Activated naive CD8-positive, alpha-beta T cell treated with anti-CD3 and anti-CD28 coated beads, Interleukin-2, amount 50 U/mL, for 24 hours (primary cell): ENCODE measurements around the gene TMEM222.

Source experiments
- ATAC-seq: fragments of 150-1000 bp; cut with Tn5 transposase; one replicate; pipeline ENCODE4 v1.10.0; 2021
- DNase-seq: peaks from one replicate; pipeline ENCODE4 v3.0.0; 2021
- H3K27ac Mint-ChIP-seq: one replicate; pipeline ENCODE4 v1.8.0; 2021; ENCODE audit warnings: mild to moderate bottlenecking, mixed read lengths
- H3K27me3 Mint-ChIP-seq: one replicate; pipeline ENCODE4 v1.8.0; 2021; ENCODE audit warnings: mixed read lengths
- H3K36me3 Mint-ChIP-seq: one replicate; pipeline ENCODE4 v1.8.0; 2021; ENCODE audit warnings: low read depth, mixed read lengths
- H3K4me1 Mint-ChIP-seq: one replicate; pipeline ENCODE4 v1.8.0; 2021; ENCODE audit warnings: mixed read lengths
- H3K4me3 Mint-ChIP-seq: one replicate; pipeline ENCODE4 v1.8.0; 2021; ENCODE audit warnings: mild to moderate bottlenecking, moderate library complexity, mixed read lengths
- H3K9me3 Mint-ChIP-seq: one replicate; pipeline ENCODE4 v1.8.0; 2021; ENCODE audit warnings: mixed read lengths

The TMEM222 gene

GRCh38 chr1:27342778-27343638 lies 21.0 kb downstream of the TMEM222 start:
- Mint-ChIP-seq H3K27ac (peak overlapping the region; percentile 85), H3K27me3 (no peaks in the 10 kb centered on the region), H3K9me3 (no peaks in the 10 kb centered on the region), H3K4me1 (peaks cover 56% of the 10 kb centered on the region), H3K4me3 (peak overlapping the region; percentile 84), H3K36me3 (peaks cover 6% of the 10 kb centered on the region)
- peak; percentile 65 for DNase-seq
- peak; percentile 24 for ATAC-seq

GRCh38 chr1:27343639-27344025 lies 21.7 kb downstream of the TMEM222 start:
- DNase-seq = no peak
- H3K27me3 Mint-ChIP-seq = no peaks in the 10 kb centered on the region
- H3K27ac Mint-ChIP-seq = peak overlapping the region; percentile 85
- H3K9me3 Mint-ChIP-seq = no peaks in the 10 kb centered on the region
- H3K4me1 Mint-ChIP-seq = peaks cover 56% of the 10 kb centered on the region
- peaks cover 6% of the 10 kb centered on the region for H3K36me3 Mint-ChIP-seq
- peak overlapping the region; percentile 84 for H3K4me3 Mint-ChIP-seq
- no peak for ATAC-seq

- Mint-ChIP-seq H3K27ac (no peak overlapping the region), H3K4me1 (peaks cover 44% of the 10 kb centered on the region), H3K27me3 (no peaks in the 10 kb centered on the region), H3K4me3 (no peak overlapping the region), H3K36me3 (peaks cover 5% of the 10 kb centered on the region), H3K9me3 (no peaks in the 10 kb centered on the region)
- DNase-seq (no peak), ATAC-seq (no peak)
These were observed 23.3 kb downstream of the TMEM222 start for GRCh38 chr1:27345272-27345671.

GRCh38 chr1:27346357-27346756 lies 24.4 kb downstream of the TMEM222 start:
- no peak overlapping the region for H3K4me3 Mint-ChIP-seq
- ATAC-seq (no peak), DNase-seq (no peak)
- no peak overlapping the region for H3K27ac Mint-ChIP-seq
- no peaks in the 10 kb centered on the region for H3K27me3 Mint-ChIP-seq
- peaks cover 5% of the 10 kb centered on the region for H3K36me3 Mint-ChIP-seq
- H3K9me3 Mint-ChIP-seq = no peaks in the 10 kb centered on the region
- peaks cover 33% of the 10 kb centered on the region for H3K4me1 Mint-ChIP-seq

GRCh38 chr1:27346991-27347624 lies 25.1 kb downstream of the TMEM222 start:
- H3K4me1 Mint-ChIP-seq = peaks cover 27% of the 10 kb centered on the region
- peaks cover 5% of the 10 kb centered on the region for H3K36me3 Mint-ChIP-seq
- H3K27me3 Mint-ChIP-seq = no peaks in the 10 kb centered on the region
- no peaks in the 10 kb centered on the region for H3K9me3 Mint-ChIP-seq
- no peak overlapping the region for H3K27ac Mint-ChIP-seq
- H3K4me3 Mint-ChIP-seq = no peak overlapping the region
- DNase-seq (no peak), ATAC-seq (no peak)

- peak; percentile 48 for ATAC-seq
- DNase-seq = no peak
- Mint-ChIP-seq H3K36me3 (peaks cover 5% of the 10 kb centered on the region), H3K9me3 (no peaks in the 10 kb centered on the region), H3K27me3 (no peaks in the 10 kb centered on the region), H3K27ac (no peak overlapping the region), H3K4me3 (no peak overlapping the region), H3K4me1 (peaks cover 8% of the 10 kb centered on the region)
These were observed 27.2 kb downstream of the TMEM222 start for GRCh38 chr1:27348861-27349783.

- Mint-ChIP-seq H3K4me3 (no peak overlapping the region), H3K27me3 (no peaks in the 10 kb centered on the region), H3K9me3 (no peaks in the 10 kb centered on the region), H3K36me3 (peaks cover 5% of the 10 kb centered on the region), H3K4me1 (peaks cover 4% of the 10 kb centered on the region), H3K27ac (no peak overlapping the region)
- DNase-seq (no peak), ATAC-seq (no peak)
These were observed 28.1 kb downstream of the TMEM222 start for GRCh38 chr1:27349784-27350662.

- no peaks in the 10 kb centered on the region for H3K27me3 Mint-ChIP-seq
- no peak overlapping the region for H3K27ac Mint-ChIP-seq
- H3K36me3 Mint-ChIP-seq = peaks cover 5% of the 10 kb centered on the region
- ATAC-seq (no peak), DNase-seq (no peak)
- H3K4me1 Mint-ChIP-seq = peaks cover 11% of the 10 kb centered on the region
- H3K9me3 Mint-ChIP-seq = no peaks in the 10 kb centered on the region
- no peak overlapping the region for H3K4me3 Mint-ChIP-seq
These were observed 28.9 kb downstream of the TMEM222 start for GRCh38 chr1:27350663-27351540.

GRCh38 chr1:27351541-27352107 lies 29.7 kb downstream of the TMEM222 start:
- Mint-ChIP-seq H3K4me1 (peaks cover 19% of the 10 kb centered on the region), H3K27me3 (no peaks in the 10 kb centered on the region), H3K9me3 (no peaks in the 10 kb centered on the region), H3K4me3 (no peak overlapping the region), H3K27ac (no peak overlapping the region), H3K36me3 (peaks cover 2% of the 10 kb centered on the region)
- DNase-seq = no peak
- no peak for ATAC-seq

- Mint-ChIP-seq H3K4me3 (no peak overlapping the region), H3K27me3 (no peaks in the 10 kb centered on the region), H3K36me3 (no peaks in the 10 kb centered on the region), H3K27ac (no peak overlapping the region), H3K4me1 (peaks cover 29% of the 10 kb centered on the region), H3K9me3 (no peaks in the 10 kb centered on the region)
- ATAC-seq (no peak), DNase-seq (no peak)
These were observed 31.2 kb downstream of the TMEM222 start for GRCh38 chr1:27353166-27353565.

GRCh38 chr1:27353629-27354028 lies 31.7 kb downstream of the TMEM222 start:
- DNase-seq (no peak), ATAC-seq (no peak)
- Mint-ChIP-seq H3K4me1 (peaks cover 30% of the 10 kb centered on the region), H3K27ac (no peak overlapping the region), H3K4me3 (no peak overlapping the region), H3K27me3 (no peaks in the 10 kb centered on the region), H3K36me3 (no peaks in the 10 kb centered on the region), H3K9me3 (no peaks in the 10 kb centered on the region)

GRCh38 chr1:27355683-27356082 lies 33.7 kb downstream of the TMEM222 start:
- no peak for ATAC-seq
- no peak overlapping the region for H3K27ac Mint-ChIP-seq
- H3K4me1 Mint-ChIP-seq = peaks cover 46% of the 10 kb centered on the region
- DNase-seq = no peak
- H3K4me3 Mint-ChIP-seq = peak overlapping the region; percentile 0
- H3K9me3 Mint-ChIP-seq = no peaks in the 10 kb centered on the region
- H3K27me3 Mint-ChIP-seq = peaks cover 6% of the 10 kb centered on the region
- no peaks in the 10 kb centered on the region for H3K36me3 Mint-ChIP-seq

- no peak overlapping the region for H3K27ac Mint-ChIP-seq
- H3K27me3 Mint-ChIP-seq = peaks cover 6% of the 10 kb centered on the region
- peak overlapping the region; percentile 67 for H3K4me3 Mint-ChIP-seq
- H3K4me1 Mint-ChIP-seq = peaks cover 46% of the 10 kb centered on the region
- H3K36me3 Mint-ChIP-seq = no peaks in the 10 kb centered on the region
- ATAC-seq (no peak), DNase-seq (no peak)
- no peaks in the 10 kb centered on the region for H3K9me3 Mint-ChIP-seq
These were observed 34.3 kb downstream of the TMEM222 start for GRCh38 chr1:27356277-27356618.
